Mesothelial cell of epicardium (in vitro differentiated cells): Measurements from ENCODE around the gene ZNF213. TPM values are rescaled to one million over a fixed set of nuclear protein-coding genes. Genes with fewer than 3 reads are reported as not detected.

Experiments
- DNase-seq, 2 experiments: peaks; one replicate each; pipeline ENCODE4 v3.0.0; 2021; ENCODE audit warnings: low spot score in 2 of 2; ENCODE audit not compliant: unreplicated experiment in 2 of 2
- H3K27ac Mint-ChIP-seq: 2 replicates; pipeline ENCODE4 v1.8.0; 2021; ENCODE audit warnings: mixed read lengths
- H3K27me3 Mint-ChIP-seq: 2 replicates; pipeline ENCODE4 v1.8.0; 2021; ENCODE audit warnings: low read depth, mixed read lengths
- H3K36me3 Mint-ChIP-seq: 2 replicates; pipeline ENCODE4 v1.8.0; 2021; ENCODE audit warnings: mixed read lengths
- H3K4me1 Mint-ChIP-seq: 2 replicates; pipeline ENCODE4 v1.8.0; 2021; ENCODE audit warnings: mixed read lengths
- H3K4me3 Mint-ChIP-seq: 2 replicates; pipeline ENCODE4 v1.8.0; 2021; ENCODE audit warnings: mild to moderate bottlenecking, moderate library complexity, mixed read lengths
- H3K9me3 Mint-ChIP-seq: 2 replicates; pipeline ENCODE4 v1.8.0; 2021; ENCODE audit warnings: mixed read lengths
- total RNA-seq: library from RNA; stranded (reverse); gene quantifications from 3 replicates; pipeline ENCODE4 v1.2.1, GENCODE V29; 2021
- TF ChIP-seq, protein P1 (sequence below): fragments of 200-600 bp; sonication (generic); IDR thresholded peaks from one replicate; pipeline ENCODE4 v1.5.0; 2021; ENCODE audit warnings: antibody characterized with exemption; ENCODE audit not compliant: unreplicated experiment

ZNF213 gene
- total RNA-seq, 1 donor from 2014 or later = 13.4 TPM

- Mint-ChIP-seq H3K27me3 (peaks cover 27% of the 10 kb centered on the region), H3K4me1 (peaks cover 21% of the 10 kb centered on the region), H3K27ac (peak overlapping the region; percentile 97), H3K4me3 (peak overlapping the region; percentile 88), H3K9me3 (no peaks in the 10 kb centered on the region), H3K36me3 (no peaks in the 10 kb centered on the region)
- DNase-seq = peak; percentile 97 to 100
- TF ChIP-seq, protein P1, sequence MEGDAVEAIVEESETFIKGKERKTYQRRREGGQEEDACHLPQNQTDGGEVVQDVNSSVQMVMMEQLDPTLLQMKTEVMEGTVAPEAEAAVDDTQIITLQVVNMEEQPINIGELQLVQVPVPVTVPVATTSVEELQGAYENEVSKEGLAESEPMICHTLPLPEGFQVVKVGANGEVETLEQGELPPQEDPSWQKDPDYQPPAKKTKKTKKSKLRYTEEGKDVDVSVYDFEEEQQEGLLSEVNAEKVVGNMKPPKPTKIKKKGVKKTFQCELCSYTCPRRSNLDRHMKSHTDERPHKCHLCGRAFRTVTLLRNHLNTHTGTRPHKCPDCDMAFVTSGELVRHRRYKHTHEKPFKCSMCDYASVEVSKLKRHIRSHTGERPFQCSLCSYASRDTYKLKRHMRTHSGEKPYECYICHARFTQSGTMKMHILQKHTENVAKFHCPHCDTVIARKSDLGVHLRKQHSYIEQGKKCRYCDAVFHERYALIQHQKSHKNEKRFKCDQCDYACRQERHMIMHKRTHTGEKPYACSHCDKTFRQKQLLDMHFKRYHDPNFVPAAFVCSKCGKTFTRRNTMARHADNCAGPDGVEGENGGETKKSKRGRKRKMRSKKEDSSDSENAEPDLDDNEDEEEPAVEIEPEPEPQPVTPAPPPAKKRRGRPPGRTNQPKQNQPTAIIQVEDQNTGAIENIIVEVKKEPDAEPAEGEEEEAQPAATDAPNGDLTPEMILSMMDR = no peak
Measured at GRCh38 chr16:3150346-3151218, 15.8 kb downstream of the ZNF213 start.

DNA sequence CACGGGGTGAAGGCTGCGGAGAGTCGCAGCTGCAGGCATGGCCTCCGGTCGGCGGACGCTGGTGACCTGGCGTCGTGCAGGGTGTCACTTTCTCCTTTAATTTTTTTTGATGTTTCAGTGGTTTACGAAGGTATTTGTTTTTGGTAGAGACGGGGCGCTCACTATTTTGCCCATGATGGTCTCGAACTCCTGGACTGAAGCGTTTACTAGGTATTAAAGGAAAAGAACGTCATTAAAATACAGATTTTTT, 17.1 kb downstream of the ZNF213 start:
- TF ChIP-seq, protein P1 = no peak
- DNase-seq = no peak
- peaks cover 28% of the 10 kb centered on the region for H3K27me3 Mint-ChIP-seq
- H3K4me3 Mint-ChIP-seq = peak overlapping the region; percentile 65
- H3K9me3 Mint-ChIP-seq = no peaks in the 10 kb centered on the region
- H3K27ac Mint-ChIP-seq = peak overlapping the region; percentile 56
- no peaks in the 10 kb centered on the region for H3K36me3 Mint-ChIP-seq
- peaks cover 21% of the 10 kb centered on the region for H3K4me1 Mint-ChIP-seq

DNA sequence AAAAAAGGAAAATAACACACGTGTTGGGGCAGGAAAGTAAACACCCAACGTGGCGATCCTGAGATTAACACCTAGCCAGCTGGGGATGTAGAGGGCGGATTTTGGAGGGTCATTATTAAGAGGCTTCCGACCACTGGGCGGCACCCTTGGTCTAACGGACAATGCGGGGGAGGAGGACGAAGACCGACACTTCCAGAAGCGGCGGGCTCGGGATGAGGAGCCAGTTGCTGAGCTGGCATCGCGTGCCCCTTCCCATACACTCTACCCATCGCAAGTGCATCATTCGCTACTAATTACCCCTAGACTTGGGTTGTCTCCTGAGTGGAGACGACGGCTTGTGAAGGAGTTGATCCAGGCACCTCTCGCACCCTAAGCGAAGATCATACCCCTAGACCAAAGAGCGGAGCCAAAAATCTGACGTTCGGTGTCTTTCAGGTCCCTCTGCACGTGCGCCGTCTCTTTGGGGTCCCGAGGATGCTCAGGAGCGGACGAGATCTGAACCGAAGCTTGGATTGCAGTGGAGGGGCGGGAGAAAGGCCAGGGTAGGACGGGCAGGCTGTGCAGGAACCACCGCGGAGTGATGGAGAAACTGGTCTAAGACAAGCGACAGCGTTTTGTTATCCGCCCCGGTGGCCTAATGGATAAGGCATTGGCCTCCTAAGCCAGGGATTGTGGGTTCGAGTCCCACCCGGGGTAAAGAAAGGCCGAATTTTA, 17.6 kb downstream of the ZNF213 start:
- Mint-ChIP-seq H3K36me3 (no peaks in the 10 kb centered on the region), H3K27me3 (peaks cover 32% of the 10 kb centered on the region), H3K4me1 (peaks cover 21% of the 10 kb centered on the region), H3K4me3 (peak overlapping the region; percentile 65), H3K9me3 (no peaks in the 10 kb centered on the region), H3K27ac (peak overlapping the region; percentile 79)
- DNase-seq = peak; percentile 63 to 92
- TF ChIP-seq, protein P1 = no peak

DNA sequence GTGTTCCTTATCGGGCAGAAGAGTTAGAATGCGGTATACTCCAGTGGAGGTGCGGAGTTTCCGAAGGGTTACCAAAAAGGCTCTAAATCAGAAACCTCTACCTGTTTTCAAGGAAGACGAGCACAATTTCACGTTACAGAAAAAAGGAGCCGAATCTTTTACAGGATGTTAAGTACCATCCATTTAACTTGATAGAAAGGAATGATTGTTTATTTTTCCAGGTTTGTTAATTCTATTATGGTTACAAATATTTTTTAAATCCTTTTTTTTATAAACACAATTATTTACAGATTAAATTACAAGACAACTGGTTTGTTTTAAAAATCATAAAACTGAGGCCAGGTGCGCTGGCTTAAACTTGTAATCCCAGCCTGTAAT, 18.2 kb downstream of the ZNF213 start:
- Mint-ChIP-seq H3K27me3 (peaks cover 34% of the 10 kb centered on the region), H3K9me3 (no peaks in the 10 kb centered on the region), H3K4me3 (peak overlapping the region; percentile 65), H3K36me3 (no peaks in the 10 kb centered on the region), H3K4me1 (peaks cover 25% of the 10 kb centered on the region), H3K27ac (peak overlapping the region; percentile 79)
- TF ChIP-seq, protein P1 = no peak
- DNase-seq = no peak

DNA sequence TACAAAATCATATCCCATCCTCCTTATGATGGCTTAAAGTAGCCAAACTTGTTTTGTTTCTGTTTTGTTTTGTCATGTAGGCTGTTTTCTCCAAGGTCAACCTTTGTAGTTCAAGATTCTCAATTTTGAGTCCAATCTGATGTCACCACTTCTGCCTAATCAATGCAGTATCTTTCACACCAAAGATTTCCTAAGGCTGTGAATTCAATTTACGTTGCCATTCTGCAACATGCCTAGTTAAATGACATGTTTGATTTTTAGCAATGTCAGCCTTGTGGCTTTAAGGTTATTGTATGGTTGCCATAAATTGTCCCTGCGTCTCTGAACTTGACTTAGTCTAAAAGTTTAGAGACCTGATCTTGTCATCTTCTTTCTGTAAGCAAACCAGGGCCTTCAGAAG, 20.4 kb downstream of the ZNF213 start:
- H3K9me3 Mint-ChIP-seq = no peaks in the 10 kb centered on the region
- no peak overlapping the region for H3K4me3 Mint-ChIP-seq
- no peak overlapping the region for H3K27ac Mint-ChIP-seq
- H3K4me1 Mint-ChIP-seq = peaks cover 22% of the 10 kb centered on the region
- no peak for DNase-seq
- no peaks in the 10 kb centered on the region for H3K36me3 Mint-ChIP-seq
- TF ChIP-seq, protein P1 = no peak
- H3K27me3 Mint-ChIP-seq = peaks cover 31% of the 10 kb centered on the region
